T-helper 22 cell (primary cell): ENCODE data around the gene UBAC2.
"Not testable (repeated sequence)": the region's sequence is repeated elsewhere in the genome, so short reads cannot be mapped to it uniquely, and the experiment has no call there.

Experiments used
- DNase-seq: peaks from one replicate; pipeline ENCODE4 v3.0.0-alpha.2; 2020; ENCODE audit warnings: low read depth

The UBAC2 gene

DNA sequence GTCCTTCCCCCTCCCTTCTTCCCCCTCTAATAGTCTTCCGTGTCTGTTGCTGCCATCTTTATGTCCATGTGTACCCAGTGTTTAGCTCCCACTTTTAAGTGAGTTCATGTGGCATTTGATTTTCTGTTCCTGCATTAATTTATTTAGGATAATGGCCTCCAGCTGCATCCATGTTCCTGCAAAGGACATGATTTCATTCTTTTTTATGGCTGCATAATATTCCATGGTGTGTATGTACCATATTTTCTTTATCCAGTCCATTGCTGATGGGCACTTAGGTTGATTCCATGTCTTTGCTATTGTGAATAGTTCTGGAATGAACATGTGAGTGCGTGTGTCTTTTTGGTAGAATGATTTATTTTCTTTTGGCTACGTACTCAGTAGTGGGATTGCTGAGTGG lies 48.5 kb downstream of the UBAC2 start:
- DNase-seq: not testable (repeated sequence)

DNA sequence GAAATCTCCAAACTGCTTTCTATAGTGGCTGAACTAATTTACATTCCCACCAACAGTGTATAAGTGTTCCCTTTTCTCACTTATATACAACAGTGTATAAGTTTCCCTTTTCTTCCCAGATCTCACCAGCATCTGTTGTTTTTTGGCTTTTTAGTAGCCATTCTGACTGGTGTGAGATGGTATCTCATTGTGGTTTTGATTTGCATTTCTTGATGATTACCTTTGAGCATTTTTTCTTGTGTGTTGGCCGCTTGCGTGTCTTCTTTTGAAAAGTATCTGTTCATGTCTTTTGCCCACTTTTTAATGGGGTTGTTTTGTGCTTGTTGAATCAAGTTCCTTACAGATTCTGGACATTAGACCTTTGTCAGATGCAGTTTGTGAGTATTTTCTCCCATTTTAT lies 49.0 kb downstream of the UBAC2 start:
- DNase-seq: not testable (repeated sequence)

DNA sequence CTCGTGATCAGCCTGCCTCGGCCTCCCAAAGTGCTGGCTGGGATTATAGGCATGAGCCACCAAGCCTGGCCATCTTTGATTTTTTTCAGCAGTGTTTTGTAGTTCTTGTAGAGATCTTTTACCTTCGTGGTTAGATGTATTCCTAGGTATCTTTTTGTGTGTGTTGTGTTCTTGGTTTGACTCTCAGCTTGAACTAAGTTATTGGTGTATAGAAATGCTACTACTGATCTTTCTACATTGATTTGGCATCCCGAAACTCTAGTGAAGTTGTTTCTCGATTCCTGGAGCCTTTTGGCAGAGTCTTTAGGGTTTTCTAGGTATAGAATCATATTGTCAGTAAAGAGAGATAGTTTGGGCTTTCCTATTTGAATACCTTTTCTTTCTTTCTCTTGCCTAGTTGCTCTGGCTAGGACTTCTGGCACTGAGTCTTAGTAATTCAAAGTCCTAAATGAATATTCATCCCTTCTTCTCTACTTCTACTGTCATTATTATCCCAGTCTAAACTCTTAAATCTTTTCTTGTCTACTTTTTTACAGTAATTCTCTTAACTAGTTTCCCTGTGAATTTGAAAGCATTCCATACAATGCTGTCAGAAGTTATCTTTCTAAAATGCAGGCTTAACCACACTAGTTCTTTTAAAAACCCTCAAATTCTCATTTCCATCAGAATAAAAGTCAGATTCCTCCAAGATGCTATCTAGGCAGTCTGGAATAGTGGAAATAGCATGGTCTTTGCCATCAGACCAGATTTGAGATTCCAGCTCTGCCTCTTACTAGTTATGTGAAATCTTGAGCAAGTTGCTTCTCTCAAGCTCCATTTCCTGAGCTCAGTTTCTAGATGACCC lies 50.5 kb downstream of the UBAC2 start:
- no peak for DNase-seq

DNA sequence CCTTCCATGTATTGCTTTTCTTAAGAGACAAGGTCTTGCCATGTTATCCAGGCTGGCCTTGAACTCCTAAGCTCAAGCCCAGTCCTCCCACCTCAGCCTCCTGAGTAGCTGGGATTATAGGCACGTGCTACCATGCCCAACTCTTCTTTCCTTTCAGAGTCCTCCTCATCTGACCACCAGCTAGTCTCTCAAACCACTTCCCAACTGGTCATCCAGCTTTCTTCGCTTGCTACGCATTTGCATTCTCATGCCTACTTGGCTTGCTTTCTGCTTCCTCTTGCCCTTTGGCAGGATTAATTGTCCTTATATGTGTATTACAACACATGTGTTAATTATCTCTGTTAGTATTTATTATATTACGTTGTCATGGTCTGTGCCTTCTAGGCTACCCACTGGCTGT lies 51.3 kb downstream of the UBAC2 start:
- no peak for DNase-seq

DNA sequence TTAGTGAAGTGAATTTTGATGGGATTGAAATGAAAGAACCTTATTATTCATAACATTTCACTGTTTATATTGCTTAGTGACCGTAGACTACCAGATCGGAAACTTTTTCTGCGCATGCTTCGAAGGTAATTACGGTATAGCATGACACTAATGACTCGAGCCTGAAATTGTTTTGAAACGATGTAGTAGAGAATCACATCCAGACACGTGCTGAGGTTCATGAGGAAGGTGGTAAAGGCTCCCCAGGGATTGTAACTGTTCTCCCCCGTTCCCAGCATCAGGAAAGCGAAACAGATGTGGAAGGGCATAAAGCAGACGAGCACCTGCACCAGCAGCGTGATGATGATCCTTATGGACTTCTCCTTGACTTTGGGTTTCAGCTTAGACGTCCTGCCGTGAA lies 54.2 kb downstream of the UBAC2 start:
- no peak for DNase-seq

DNA sequence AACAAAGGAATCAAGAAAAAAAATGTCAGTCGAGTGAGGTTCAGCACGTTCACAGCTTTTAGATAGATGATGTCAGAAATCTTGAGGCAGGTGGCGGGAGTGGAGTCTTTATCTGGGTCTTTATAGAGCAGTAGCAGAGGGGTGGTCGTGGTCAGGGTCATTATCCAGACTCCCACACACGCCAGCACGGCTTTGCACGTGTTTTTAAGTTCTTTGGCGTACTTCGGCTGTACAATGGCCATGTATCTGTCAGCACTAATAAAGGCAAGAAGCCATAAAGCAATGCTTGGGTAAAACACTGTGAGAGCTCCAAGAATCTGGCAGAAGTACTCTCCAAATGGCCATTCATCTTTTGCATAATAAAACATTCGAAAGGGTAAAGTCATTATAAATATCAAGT lies 54.6 kb downstream of the UBAC2 start:
- DNase-seq: no peak

DNA sequence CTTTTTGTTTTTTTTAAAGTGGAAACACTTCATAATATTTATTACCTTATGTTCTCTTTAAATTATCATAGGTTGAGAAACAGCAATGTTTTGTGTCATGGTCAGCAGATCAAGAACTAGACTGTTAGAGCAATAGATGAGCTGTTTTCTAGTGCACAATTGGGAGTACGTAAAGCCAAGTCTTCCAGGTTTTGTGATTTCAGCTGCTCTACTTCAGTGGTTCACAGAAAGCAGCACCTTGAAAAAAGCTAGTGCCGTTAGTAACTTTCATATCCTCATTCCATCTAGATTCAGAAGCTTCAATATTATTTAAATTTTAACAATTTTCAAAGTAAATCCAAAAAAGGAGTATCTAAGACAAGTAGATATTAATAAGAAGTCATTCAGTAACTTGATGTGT lies 55.6 kb downstream of the UBAC2 start:
- DNase-seq: no peak

DNA sequence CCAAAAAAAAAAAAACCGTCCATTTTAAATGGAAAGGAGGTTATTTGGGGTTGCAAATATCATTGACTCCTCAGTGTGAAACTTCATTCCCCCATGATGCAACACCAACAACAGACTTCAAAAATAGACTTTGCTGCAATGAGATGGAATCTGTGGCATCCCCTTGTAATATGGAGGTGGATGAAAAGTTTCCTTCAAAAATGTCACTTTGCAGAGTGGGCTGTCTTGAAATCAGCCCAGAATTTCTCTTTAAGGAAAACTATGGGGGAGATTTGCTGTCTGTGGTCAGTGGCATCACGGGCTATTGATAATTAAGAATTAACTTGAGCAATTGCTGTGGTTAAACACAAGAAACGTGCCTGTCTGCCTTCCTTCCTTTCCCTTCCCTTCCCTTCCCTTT lies 56.1 kb downstream of the UBAC2 start:
- DNase-seq: no peak

DNA sequence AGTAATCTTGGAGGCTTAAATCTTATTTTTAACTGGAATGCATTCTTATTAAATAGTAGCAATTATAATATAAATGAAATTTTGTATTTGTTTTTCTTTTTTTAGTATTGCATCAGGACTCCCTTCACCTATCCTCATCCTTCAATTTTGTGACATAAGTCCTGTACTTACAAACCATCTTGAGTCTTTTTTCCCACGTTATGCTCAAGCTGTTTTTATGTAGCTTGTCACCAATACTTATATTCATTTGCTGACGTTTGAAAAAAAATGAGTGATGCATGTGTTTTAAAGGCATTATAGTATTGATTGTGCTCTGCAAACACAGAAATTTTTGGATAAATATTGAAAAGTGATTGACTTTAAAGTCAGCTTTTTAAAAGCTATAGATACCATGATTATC lies 56.6 kb downstream of the UBAC2 start:
- DNase-seq: no peak

DNA sequence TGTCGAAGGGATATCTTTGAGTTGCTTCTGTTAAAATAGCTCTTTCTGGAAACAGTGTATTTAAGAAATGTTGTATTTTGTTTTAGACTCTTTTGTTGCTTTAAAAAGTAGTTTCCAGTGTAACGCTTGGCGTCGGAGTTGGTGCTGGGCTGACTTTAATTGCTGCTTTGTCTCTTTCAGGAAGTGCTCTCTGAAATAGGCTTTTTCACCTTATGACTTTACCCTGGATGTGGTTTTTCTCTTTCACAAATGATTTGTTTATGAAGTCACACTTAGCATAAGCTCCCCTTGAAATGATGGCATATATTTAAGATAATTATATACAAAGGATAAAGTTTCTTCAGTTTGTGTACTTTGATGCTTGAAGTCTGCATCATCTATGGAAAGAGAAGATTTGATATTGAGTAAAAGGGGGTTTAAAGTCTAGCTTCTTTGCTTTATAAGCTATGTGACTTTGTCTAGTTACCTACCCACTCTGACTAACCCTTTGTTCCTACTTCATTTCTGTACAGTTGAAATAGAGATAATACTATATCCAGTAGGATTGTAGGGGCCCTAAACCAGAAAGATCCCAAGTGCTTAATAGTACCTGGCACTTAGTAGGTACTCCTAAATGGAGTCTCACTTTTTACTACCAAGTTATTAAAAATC lies 57.7 kb downstream of the UBAC2 start, which contains the start of gene GPR18:
GPR18 (minus strand) TSS at position 170 of the 651 bp plus-strand sequence. CDS start 2,507 bp downstream, outside the sequence.
- DNase-seq: no peak

DNA sequence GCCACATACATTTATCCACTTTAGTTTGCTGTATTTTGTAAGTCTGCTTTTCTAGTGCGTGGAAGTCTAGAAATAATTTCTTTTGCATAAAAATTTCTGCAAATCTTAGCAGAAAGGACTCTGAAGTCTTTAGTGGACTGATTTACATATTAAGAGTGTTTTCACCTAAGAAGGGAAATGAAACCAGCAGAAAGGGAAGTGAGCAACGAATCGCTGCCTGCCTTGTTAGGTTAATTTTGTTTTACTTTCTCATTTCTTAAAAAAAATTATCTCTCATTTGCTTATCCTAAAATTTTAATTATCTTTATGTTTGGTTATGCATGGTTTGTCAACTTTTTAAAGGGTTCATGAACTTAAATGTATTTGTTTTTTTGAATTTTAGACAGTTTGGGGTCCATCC lies 58.3 kb downstream of the UBAC2 start:
- no peak for DNase-seq

DNA sequence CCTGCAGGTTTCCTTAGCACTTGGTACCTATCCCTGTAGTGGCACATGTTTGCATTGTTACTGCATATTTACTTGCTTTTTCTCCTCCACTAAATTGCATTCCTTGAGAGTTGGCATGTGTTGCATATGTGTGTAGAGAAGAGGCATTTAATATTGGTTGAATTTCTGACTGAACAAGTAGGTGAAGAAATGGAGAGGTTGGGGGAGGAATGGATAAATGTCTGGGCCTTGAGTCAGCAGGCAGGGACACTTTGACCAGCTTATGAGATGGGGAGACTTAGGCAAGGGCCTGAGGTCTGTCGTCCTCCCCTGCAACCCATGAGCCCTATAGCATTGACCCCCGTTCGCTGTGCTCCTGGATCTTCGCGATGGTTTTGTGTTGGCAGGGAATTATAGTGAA lies 59.6 kb downstream of the UBAC2 start:
- DNase-seq: no peak

DNA sequence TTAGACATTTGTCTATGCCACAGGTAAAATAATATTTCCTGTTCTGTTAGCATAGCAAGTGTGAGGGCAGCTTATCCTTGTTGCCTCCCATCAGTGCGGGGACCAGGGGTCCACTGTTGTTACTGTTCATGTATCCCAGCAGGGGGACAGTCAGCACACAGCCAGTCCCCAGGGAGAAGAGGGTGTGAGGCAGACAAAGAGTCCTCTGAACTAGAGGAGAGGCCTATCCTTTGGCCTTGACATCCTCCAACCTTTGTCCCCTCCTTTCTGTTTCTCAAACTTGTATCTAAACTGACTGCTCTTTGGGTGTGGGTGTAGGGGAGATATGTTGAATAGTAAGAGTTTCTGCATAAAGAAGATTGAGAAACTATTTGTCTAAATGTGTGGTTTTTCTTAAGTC lies 60.4 kb downstream of the UBAC2 start:
- no peak for DNase-seq

DNA sequence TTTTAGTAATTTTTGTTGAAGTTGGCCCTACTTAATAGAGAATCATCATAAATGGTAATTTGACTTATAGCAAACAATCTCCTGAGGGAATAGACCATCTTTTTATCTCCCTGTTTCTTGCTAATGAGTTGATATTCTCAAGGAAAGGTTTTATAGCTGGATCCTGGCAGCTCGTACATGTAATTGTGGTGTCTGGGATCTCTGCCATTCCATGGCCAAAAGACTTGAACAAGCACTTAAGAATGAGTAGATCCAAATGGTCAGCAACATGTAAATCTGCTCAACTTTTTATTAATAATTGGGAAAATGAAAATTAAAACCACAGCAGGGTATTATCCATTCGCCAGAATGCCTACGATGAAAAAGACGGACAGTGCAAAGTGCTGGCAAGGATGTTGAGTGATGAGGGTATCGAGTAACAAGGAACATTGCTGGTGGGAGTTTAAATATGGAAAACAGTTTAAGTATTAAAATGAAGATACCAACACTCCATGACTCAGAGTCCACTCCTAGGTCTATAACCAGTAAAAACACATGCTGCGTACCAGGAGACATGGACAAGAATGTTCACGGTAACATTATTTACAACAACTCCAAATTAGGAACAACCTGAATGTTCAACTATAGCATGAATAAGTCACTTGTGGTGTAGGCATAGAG lies 62.6 kb downstream of the UBAC2 start:
- no peak for DNase-seq

DNA sequence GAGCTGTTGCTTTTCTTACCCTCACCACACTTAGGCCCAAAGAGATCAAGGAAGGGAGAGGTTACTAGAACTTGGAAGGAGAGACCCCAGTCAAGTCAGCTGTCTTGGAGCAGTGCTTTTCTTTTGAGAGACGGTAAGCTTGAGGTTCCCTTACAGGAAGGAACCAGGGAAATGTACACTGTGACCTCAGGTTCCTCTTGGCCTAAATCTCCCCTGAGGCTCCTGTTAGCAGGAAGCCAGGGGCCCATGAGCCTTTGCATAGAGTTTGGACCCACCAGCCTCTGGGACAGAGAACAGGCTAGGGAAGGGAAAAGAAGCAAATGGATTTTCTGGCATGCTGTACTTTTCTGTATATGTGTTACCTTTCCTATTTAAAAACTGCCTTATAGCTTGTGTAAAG lies 63.4 kb downstream of the UBAC2 start:
- no peak for DNase-seq

DNA sequence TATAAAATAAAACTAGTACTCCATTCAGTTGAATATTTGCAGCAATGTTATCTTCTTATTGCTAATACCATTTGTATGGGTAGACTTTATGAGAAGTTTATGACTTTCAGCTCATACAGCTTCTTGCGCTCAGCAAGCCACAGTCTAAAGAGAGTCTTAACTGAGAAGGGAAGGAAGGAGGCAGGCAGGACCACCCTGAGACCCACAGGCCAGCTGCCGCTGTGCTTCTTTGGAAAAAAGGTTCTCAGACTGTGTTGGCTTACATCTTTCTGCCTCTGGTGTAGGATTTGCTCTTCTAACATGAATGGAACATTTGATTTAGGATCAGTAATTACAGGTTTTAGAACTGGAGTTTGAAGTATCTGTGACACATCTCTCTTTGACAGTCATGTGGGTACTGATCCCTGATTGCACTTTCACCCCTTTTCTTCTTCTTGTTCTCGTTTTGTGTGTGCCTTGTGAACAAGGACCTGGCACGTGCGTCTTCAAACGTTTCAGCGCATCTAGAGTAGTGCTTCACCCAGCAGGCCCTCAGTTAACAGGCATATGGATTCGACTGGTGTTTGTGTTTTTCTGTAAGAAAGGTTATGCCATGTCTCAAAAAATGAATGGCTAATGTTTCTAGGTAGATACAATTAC lies 64.6 kb downstream of the UBAC2 start:
- no peak for DNase-seq

DNA sequence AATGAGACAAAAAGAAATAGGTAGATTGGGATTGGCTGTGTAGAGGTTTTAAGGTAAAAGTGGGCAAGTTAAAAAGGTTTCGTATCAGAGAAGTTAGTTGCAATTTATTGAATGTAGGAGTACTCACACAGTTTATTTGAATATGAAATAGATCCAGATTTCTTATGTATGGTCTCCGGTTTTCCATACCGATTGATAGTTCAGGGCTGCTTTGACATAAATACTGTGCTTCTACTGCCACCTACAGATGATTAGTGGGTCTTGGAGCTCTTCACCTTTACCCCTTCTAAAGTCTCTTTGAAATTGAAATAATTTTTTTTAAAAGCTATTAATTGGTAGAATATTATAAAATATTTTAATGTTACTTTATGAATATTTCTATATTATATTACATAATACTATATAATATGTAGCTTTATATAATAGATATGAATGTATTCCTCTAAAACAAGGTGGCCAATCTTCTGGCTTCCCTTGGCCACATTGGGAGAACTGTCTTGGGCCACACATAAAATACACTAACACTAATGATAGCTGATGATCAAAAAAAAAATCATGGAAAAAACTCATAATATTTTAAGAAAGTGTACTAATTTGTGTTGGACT lies 65.3 kb downstream of the UBAC2 start:
- no peak for DNase-seq

DNA sequence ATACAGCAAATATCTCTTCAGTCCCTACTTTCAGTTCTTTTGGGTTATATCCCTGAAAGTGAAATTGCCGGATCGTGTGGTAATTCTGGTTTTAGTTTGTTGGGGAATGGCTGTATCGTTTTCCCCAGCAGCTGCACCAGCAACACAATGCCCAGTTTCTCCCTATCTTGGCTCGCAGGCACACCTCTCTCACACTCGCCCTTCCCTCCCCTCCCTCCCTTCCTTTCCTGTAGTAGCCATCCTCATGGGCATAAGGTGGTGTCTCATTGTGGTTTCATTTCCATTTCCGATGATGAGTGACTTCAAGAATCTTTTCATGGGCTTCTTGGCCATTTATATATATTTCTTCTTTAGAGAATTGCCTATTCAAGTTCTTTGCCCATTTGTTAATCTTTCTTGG lies 66.2 kb downstream of the UBAC2 start:
- DNase-seq: no peak

DNA sequence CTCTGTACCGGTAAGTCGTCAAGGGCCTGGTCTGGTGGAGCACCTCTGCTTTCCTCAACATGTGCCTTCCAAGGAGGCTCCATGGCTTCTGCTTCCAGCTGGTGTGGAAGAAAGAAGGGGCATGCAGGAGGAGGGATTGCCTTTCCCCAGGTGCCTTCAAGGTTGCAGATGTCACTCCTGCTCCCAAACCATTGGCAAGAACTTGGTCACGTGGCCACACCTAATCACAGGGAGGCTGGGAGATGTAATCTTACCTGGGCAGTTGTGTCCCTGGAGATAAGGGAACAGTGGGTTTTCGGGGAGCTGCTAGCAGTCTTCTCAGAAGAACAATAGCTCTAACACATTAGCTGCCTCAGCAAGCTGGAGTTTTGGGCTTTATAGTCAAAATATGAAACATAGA lies 67.3 kb downstream of the UBAC2 start:
- DNase-seq: no peak

DNA sequence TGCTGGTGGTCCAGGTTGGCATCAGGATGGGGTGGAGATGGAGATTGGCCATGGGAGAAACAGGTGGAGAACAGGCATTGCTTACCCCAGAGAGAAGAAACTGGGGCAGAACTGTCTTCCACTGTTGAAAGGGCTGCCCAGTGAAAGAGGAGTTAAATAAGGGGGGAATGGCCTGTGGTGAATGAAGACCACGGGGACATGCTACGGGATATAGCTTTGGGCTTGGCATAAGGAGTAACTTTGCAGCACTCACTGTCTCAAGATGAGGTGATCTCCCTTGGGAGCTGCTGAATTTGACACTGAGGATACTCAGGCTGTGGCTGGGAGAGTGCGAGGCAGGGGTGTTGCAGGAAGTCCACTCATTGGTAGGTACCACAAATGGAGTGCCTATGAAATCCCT lies 68.2 kb downstream of the UBAC2 start:
- DNase-seq: no peak

DNA sequence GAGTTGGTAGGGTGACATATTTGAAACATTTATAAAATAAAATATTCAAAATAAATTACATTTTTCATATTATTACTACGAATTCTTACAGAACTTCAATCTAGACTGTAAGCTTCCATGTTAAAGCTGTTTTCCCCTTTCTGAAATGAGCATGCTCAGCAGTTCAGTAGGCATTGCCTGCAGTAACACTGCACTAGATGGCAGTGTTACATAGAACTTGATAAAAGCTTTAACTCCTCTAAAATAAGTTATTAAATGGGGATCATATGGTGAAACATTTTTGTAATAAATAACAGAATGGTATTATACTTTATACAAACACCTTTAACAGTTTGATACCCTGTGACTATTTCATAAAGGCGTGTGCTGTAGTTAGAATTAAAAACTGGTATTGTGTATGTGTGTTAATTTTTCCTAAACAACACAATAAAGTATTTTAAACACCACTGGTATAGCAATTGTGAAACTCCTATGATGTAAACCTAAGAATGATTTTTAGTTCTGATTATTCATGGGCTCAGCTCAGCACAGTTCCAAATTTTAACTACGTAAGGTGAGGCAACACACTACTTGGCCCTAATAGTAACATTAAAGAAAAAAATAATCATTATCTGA lies 69.1 kb downstream of the UBAC2 start:
- no peak for DNase-seq

DNA sequence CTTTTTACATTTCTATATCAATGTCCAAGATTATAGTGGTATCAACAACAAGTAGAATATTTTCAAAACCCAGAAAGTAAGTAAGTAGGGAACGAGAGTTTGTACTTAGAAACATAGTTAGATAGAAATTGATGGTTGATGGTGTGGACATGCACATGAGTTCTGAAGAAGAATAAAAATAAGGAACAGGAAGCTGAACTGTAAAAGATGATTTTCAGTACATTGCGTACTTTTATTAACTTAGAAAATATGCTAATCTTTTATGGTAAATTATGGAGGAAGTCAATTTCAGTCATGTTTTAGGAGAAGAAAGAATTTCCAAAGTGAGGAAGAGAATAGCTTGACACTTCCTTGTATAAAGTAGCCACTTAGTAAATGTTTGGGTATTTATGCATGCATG lies 69.9 kb downstream of the UBAC2 start:
- DNase-seq: no peak
